Suprapubic skin (tissue), 3 donors: ENCODE data around the gene MAGI1.

Experiments
- CTCF ChIP-seq, 2 donors: fragments of 200-600 bp in 1 of 2; fragments of 450-650 bp in 1 of 2; sonication (generic) in 1 of 2; IDR thresholded peaks; one replicate each; pipeline ENCODE4 v1.5.1; 2016 to 2019; ENCODE audit warnings: antibody characterized with exemption in 2 of 2, mild to moderate bottlenecking in 1 of 2, moderate library complexity in 1 of 2
- EP300 ChIP-seq: sonication (generic); formaldehyde crosslinking; IDR thresholded peaks from one replicate; pipeline ENCODE4 v1.6.1; 2017; ENCODE audit warnings: antibody characterized with exemption
- POLR2A ChIP-seq, 2 donors: fragments of 450-650 bp; IDR thresholded peaks; one replicate each; pipeline ENCODE4 v1.6.1; 2017; ENCODE audit warnings: antibody characterized with exemption in 2 of 2, mild to moderate bottlenecking in 2 of 2, moderate library complexity in 2 of 2

GRCh38 chr3:65531499-65531898, 507.2 kb downstream of the MAGI1 start:
- TF ChIP-seq CTCF (IDR thresholded peaks at IDR 0.05) = no peak
- no peak for TF ChIP-seq POLR2A (IDR thresholded peaks at IDR 0.05)
- no peak for TF ChIP-seq EP300
